Amniotic epithelial cell (primary cell): ENCODE data around the gene CNBD2.
"Not testable (repeated sequence)": the region's sequence is repeated elsewhere in the genome, so short reads cannot be mapped to it uniquely, and the experiment has no call there.

ENCODE experiments used
- DNase-seq: peaks from one replicate; pipeline ENCODE4 v3.0.0-alpha.2; 2010; ENCODE audit warnings: low read depth

Gene CNBD2

GRCh38 chr20:36026131-36026530, 57.7 kb downstream of the CNBD2 start:
- DNase-seq, result not testable (repeated sequence)

GRCh38 chr20:36028106-36028808, 59.9 kb downstream of the CNBD2 start:
- no peak for DNase-seq

- no peak for DNase-seq
These were observed 61.8 kb downstream of the CNBD2 start for GRCh38 chr20:36030149-36030548.

GRCh38 chr20:36031806-36032205, 63.4 kb downstream of the CNBD2 start:
- DNase-seq, result no peak

- DNase-seq, result no peak
These were observed 66.5 kb downstream of the CNBD2 start for GRCh38 chr20:36034875-36035274.

GRCh38 chr20:36035745-36036144, 67.4 kb downstream of the CNBD2 start:
- DNase-seq, result peak; percentile 14

- no peak for DNase-seq
These were observed 68.3 kb downstream of the CNBD2 start for GRCh38 chr20:36036688-36037087.

- no peak for DNase-seq
These were observed 72.2 kb downstream of the CNBD2 start for GRCh38 chr20:36040571-36040970.

GRCh38 chr20:36043441-36043840, 75.1 kb downstream of the CNBD2 start:
- no peak for DNase-seq

- DNase-seq, result no peak
These were observed 75.6 kb downstream of the CNBD2 start for GRCh38 chr20:36043892-36044515.

GRCh38 chr20:36045373-36045714, 77.0 kb downstream of the CNBD2 start:
- no peak for DNase-seq

GRCh38 chr20:36046073-36046798, 77.8 kb downstream of the CNBD2 start:
- DNase-seq, result not testable (repeated sequence)

- DNase-seq, result not testable (repeated sequence)
These were observed 81.0 kb downstream of the CNBD2 start for GRCh38 chr20:36049408-36049807.

- peak; percentile 85 for DNase-seq
These were observed 82.3 kb downstream of the CNBD2 start for GRCh38 chr20:36050436-36051317.

GRCh38 chr20:36051318-36052116, 83.1 kb downstream of the CNBD2 start:
- no peak for DNase-seq

- DNase-seq, result no peak
These were observed 83.7 kb downstream of the CNBD2 start for GRCh38 chr20:36052117-36052513.

GRCh38 chr20:36053863-36054518, 85.6 kb downstream of the CNBD2 start:
- DNase-seq, result not testable (repeated sequence)

- DNase-seq, result no peak
These were observed 86.8 kb downstream of the CNBD2 start for GRCh38 chr20:36055145-36055544.

- no peak for DNase-seq
These were observed 92.3 kb downstream of the CNBD2 start for GRCh38 chr20:36060676-36061075.

- DNase-seq, result no peak
These were observed 93.4 kb downstream of the CNBD2 start for GRCh38 chr20:36061754-36062153.

- no peak for DNase-seq
These were observed 94.4 kb downstream of the CNBD2 start for GRCh38 chr20:36062799-36063198.
